ENCODE measurements around the gene ABTB2. TPM values are rescaled to one million over a fixed set of nuclear protein-coding genes. Genes with fewer than 3 reads are reported as not detected.
"Not testable (repeated sequence)": the region's sequence is repeated elsewhere in the genome, so short reads cannot be mapped to it uniquely, and the experiment has no call there.

The ABTB2 gene
- total and polyA plus RNA-seq, 10 of the 15 experiments (the other 5 are each of a cell fraction or from before 2014, with no cell fraction given): 0.13 to 2.1 (median 0.72) TPM

GRCh38 chr11:34181251-34181650 lies 176.6 kb downstream of the ABTB2 start (continued):
- TF ChIP-seq NFYA (IDR thresholded peaks at IDR 0.05; ENCODE audit: borderline replicate concordance, low read depth, low read length): no peak
- no peak for TF ChIP-seq ZNF217 (IDR thresholded peaks at IDR 0.05)

- BruUV-seq (replicated peaks); H3K27me3 ChIP-seq (replicated peaks in 1 of 2; ENCODE audit: control insufficient read depth in 2 of 2, insufficient read depth in 2 of 2, low read length in 1 of 2); H3K4me3 ChIP-seq; H3K79me2 ChIP-seq (ENCODE audit: control insufficient read depth, insufficient read depth, low read length); H3K9ac ChIP-seq (ENCODE audit: control insufficient read depth, insufficient read depth, low read length); FAIRE-seq; H3K9me3 ChIP-seq (replicated peaks; ENCODE audit: control insufficient read depth, insufficient read depth, low read length); DNase-seq (ENCODE audit: low read depth, low spot score); H3K36me3 ChIP-seq (ENCODE audit: control insufficient read depth in 2 of 2, insufficient read depth in 2 of 2, low read length in 1 of 2); H4K20me1 ChIP-seq (ENCODE audit: control insufficient read depth, insufficient read depth); in situ Hi-C loops (cut with MboI): not testable (repeated sequence)
- Histone ChIP-seq H2AFZ (ENCODE audit: control insufficient read depth, low read depth, low read length) (peak overlapping the region; percentile 24; the same call in 1 of the 2 replicates), H3K27ac (ENCODE audit: control insufficient read depth, insufficient read depth) (0 out of 2 replicates have a peak overlapping the region, but pooled peaks have one; percentile 16), H3K4me2 (ENCODE audit: control insufficient read depth, insufficient read depth) (peak overlapping the region; percentile 30; the same call in 1 of the 2 replicates), H3K4me1 (ENCODE audit: control insufficient read depth, insufficient read depth, low read length) (peaks cover 23% of the 10 kb centered on the region)
- peak; percentile 16; the same call in 2 of the 3 replicates for ATAC-seq
- POLR2A ChIA-PET: interaction anchor here (1.2 to 1.7 kb wide), 3 partner anchors 17 to 177 kb away, joined by 3 to 6 read pairs (median 3); partner anchors contain the start of gene ABTB2
- intact Hi-C loops (cut with micrococcal nuclease; ENCODE audit: unreplicated experiment): loop anchor here (5.0 kb wide), 1 partner anchor 312 kb away; no protein-coding TSS in a partner anchor
- SMC1A ChIA-PET (ENCODE audit: uncharacterized antibody, unreplicated experiment): interaction anchor here (1.0 to 11.3 kb wide), 9 partner anchors 23 to 312 kb away, joined by 3 to 192 read pairs (median 4); partner anchors contain the start of gene ABTB2
- CTCF ChIA-PET: interaction anchor here (1.0 to 10.5 kb wide), 9 partner anchors 8 to 288 kb away, joined by 3 to 167 read pairs (median 4); partner anchors contain the start of gene ABTB2
- WGBS (ENCODE audit: insufficient coverage, insufficient replicate concordance, low lambda C conversion rate, missing lambda C conversion rate): 5% methylated on average over 5 of the region's 5 CpGs
- RAD21 ChIA-PET (ENCODE audit: unreplicated experiment): interaction anchor here (0.9 to 13.0 kb wide), 10 partner anchors 9 to 244 kb away, joined by 3 to 249 read pairs (median 4); partner anchors contain the start of gene ABTB2
Observed at GRCh38 chr11:34180814-34181165, 177.0 kb downstream of the ABTB2 start.
